Central memory CD4-positive, alpha-beta T cell (primary cell): ENCODE data around the gene PPP2R5C.
A peak's percentile ranks its signal among the peaks of the same experiment; 100 is the strongest.
"Not testable (repeated sequence)": the region's sequence is repeated elsewhere in the genome, so short reads cannot be mapped to it uniquely, and the experiment has no call there.

Experiments used
- DNase-seq: peaks from one replicate; pipeline ENCODE4 v3.0.0; 2022

PPP2R5C gene

DNA sequence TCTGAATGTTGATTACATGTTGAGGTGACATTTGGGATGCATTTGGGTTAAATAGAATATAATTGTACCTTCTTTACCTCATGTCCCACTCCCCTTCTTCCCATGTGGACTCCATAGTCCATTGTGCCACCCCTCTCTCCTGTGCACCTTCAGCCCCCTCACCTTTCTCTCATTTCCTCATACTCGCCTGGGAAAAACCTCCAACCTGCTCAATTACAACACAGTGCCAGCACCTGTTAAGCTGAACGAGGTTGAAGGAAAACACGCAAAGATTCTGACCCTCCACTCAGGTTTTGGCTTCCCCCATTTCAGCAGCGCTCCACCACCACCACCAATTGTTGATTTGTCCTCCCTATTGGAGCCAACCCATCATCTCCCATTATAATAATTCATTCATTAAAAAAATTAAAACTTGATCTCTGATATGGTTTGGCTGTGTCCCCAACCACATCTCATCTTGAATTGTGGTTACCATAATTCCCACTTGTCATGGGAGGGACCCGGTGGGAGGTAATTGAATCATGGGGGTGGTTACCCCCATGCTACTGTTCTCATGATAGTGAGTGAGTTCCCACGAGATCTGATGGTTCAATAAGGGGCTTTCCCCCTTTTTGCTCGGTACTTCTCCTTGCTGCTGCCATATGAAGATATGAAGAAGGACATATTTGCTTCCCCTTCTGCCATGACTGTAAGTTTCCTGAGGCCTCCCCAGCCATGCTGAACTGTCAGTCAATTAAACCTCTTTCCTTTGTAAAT lies 33.7 kb upstream of the PPP2R5C start:
- DNase-seq = no peak

DNA sequence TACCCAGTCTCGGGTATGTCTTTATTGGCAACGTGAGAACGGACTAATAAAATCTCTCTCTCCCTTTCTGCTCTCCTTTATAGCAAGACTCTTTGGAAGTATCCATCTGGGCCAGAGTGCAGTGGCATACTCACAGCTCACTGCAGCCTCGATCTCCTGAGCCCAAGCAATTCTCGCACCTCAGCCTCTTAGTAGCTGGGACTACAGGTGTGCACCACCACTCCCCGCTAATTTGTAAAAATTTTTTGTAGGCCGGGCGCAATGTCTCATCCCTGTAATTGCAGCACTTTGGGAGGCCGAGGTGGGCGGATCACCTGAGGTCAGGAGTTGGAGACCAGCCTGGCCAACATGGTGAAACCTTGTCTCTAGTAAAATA lies 33.2 kb upstream of the PPP2R5C start:
- no peak for DNase-seq

DNA sequence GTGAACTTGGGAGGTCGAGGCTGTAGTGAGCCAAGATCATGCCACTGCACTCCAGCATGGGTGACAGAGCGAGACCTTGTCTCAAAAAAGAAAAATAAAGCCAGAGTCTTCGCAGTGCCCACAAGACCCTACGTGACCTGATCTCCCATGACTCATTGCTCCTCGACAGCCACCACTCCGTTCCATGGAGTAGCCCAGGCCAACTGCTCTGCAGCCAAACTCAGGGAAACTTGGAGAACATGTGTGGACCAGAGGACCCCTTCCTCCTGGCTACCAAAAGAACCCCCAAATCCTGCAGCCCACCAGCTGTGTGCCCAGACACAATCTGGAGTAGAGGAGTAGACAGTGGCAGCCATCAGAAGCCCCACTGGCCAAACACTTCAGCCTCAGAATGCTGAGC lies 32.1 kb upstream of the PPP2R5C start:
- no peak for DNase-seq

DNA sequence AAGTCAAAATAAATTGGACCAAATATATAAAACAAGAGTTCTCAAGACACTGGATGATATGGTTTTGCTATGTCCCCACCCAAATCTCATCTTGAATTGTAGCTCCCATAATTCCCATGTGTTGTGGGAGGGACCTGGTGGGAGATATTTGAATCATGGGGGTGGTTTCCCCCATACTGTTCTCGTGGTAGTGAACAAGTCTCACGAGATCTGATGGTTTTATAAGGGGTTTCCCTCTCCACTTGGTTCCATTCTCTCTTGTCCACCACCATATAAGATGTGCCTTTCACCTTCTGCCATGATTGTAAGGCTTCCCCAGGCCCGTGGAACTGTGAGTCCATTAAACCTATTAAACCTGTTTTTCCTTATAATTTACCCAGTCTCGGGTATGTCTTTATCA lies 31.4 kb upstream of the PPP2R5C start:
- DNase-seq = not testable (repeated sequence)

DNA sequence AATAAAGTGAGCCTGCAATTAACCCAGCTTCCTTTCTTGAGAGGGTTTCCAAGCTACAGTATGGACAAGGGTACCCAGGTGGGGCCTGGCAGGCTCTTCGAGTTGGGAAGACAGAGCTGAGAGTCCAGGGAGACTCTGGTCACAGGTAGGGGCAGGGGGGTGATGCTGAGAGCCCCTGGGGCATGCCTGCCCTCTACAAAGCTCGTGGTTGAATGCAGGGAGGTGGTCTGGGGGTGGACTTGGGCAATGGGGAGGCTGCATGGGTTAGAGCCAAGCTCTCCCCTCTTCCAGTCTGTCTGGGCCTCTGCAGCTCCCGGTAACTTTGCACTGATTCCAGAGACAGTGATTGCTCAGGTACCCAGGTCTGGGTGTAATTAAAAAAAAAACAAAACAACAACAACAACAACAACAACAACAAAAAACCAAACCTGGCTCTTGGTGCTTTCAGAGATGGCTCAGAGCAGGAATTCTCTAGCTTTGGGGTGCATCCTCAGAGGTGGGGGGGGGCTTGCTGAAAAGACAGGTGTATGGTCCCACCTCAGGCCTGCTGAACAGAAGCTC lies 30.8 kb upstream of the PPP2R5C start:
- DNase-seq = no peak

DNA sequence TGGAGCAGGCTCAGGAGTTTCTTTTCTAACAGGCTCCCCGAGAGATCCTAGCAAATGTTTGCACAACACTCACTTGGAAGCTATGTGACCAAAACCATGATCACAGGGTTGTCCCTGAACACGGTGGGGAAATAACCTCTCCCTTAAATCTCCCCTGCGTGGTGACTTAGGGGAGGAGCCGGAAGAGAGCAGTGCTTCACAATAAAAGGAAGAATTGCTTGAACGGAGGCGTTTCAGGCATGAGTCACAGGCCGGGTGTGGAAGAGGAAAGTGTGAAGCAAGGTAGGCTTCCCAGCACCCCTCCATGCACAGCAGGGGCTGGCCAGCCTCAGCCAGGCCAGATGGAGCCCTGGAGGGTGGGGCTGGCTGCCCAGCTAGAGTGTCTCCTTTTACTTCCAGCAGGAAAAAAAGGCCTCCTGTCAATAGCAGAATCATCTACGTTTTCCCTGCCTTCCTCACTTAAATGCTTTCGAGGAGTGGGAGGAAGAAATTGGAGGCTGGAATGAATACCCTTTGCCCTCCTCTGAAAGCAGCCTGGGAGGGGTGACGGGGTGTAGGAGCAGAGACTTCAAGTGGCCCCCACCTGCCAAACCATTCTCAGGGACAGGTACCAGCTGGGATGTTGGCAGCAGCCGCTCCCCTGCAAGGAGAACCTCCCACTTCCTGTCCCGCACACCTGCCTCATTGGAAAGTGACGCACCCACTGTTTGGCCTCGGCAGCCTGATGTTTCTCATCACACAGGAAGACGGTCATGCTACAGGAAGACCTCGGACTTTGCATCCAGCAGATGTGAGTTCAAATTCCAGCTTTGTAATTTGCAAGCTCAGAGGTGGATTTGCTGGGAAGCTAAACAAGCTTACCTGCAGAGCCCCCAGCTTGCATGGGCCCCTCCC lies 30.1 kb upstream of the PPP2R5C start:
- DNase-seq = peak; percentile 87

DNA sequence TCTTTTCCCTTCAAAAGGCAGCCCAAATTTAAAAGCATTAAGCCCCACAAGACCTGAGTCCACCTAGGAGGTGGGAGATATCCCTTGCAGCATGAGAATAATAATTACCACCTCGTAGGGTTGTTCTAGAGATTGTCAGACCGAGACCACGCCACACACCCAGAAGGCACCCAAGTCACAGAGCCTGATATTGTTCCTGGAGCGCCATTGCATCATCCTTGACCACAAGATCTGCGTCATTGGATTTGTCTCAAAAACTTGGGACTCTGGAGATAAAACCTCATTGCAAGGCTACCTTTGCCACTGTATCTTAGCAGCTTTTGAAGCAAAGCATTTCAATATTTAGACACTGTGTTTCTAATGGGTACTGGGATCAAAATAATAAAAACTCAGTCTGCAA lies 29.4 kb upstream of the PPP2R5C start:
- no peak for DNase-seq

DNA sequence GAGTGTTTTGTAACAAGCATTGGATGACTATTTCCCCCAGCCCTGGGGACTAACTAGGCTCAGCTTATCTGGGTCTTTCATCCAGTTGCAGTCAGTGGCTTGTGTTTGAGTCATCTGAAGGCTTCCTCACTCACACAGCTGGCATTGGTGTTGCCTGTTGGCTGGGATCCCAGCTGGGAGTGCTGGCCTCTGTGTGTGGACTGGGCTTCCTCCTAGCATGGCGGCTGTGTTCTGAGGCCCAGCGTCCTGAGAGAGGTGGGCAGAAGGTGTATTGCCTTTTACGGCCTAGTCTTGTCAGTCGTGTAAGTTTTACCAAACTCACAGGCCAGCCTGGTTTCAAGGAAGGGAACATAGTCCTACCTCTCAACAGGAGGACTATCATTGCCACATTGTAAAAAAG lies 28.3 kb upstream of the PPP2R5C start:
- no peak for DNase-seq

DNA sequence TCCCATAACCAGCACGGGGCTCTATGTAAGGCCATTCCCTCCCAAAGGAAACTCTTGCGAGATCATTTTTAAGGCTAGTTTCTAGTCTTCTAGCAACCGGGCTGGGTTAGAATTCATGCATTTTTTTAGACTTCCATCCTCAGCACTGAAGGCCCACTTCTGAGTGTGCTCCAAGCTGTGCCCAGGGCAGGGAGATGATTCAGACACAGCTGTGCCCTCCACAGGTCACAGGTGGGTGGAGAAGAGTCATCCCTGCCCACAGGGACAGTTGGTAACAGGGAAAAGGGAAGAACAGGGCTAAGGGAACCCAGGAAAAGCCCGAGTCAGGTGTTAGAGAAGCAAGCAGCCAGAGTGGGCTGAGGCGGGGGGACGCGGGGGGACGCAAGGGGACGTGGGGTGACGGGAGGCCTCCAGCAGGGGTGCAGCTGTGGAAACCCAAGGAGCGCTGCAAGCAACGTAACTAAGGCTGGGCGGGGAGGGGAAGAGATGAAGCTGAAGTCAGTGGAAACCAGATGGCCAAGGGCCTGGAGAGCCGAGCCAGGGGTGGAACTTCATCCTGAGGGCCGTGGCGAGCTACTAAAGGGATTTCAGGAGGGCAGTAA lies 27.2 kb upstream of the PPP2R5C start:
- no peak for DNase-seq

DNA sequence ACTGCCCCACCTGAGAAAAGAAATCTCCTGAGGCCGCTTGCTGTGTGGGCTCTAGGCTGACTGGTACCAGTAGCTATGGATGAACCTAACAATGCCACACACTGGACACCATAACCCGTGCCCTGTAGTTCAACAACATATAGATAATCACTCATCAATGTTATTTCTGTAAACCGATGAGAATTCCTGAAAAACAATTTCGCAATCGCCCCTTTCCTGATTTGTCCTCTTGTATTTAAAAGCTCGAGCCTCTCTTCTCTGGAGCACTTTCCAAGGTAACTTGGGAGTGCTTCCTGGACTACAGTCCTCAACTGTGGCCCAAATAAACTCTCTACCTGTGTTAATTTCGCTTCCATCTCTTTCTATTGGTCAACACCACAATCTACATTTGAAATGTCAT lies 26.1 kb upstream of the PPP2R5C start:
- no peak for DNase-seq

DNA sequence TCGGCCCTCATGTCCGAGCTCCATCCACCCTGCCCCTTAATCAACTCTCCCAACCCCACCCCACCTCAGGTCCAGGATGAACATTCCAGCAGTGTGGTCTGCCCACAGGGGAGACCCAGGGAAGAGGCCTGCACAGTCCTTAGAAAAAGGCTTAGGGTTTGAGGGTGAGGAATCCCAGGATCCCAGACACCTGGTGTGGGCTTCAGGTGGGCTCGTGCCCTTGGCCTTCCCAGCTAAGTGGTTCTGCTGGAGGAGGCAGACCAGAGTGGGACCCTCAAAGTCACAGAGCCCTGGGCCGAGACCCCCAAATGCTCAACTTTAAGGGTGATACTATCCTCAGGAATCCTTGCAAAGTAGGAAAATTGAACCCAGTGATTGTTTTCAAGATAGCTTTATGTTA lies 25.4 kb upstream of the PPP2R5C start:
- DNase-seq = no peak

DNA sequence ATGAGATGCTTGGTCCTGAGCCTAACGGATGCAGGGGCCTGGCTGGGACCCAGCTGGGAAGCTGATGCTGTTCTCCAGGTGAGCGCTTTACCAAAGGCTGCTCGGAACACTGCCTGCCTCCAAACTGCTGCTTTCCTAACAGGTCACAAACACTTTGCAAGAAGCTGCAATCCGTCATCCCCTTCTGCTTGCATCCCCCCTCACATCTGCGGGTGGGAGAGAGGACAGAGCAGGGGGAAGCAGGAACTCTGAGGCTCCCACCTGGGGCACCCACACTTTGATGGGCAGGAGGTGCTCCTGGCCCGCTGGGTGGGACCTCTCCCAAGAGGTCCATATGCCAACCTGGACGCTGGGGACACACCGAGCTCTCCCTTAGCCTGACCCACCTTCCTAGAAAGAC lies 24.9 kb upstream of the PPP2R5C start:
- no peak for DNase-seq

DNA sequence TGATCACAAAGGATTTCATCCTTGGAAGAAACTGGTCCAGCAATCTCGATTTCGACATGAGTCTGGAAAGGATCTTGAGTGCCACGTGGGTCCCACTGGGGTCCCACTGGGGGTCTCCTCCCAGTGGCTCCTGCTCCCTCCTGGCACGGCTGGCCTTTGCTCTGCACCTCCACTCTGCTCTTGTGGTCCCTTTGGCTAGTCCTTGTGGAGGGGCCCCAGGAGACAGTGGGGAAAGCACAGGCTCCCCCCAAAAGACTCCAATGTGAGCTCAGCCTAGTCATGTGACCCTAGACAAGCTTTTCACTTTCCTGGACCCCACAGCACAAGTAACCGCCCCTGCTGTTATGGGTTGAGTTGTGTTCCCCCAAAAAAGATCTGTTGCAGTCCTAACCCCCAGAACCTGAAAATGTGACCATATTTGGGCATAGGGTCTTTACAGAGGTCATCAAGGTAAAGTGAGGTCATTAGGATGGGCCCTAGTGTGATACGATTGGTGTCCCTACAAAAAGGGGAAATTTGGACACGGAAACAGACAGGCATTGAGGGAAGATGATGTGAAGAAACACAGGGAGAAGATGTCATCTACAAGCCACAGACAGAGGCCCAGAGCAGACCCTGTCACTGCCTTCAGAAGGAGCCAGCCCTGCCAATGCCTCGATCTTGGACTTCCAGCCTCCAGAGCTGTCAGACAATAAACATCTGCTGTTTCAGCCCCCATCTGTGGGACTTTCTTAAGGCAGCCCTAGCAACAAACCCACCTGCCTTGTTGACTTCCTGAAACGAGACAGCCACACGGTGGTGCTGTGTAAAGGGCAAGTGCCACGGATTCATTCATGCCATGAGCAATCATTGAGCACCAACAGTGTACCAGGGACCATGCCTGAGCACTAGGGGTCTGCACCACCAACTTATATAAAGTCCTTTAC lies 23.8 kb upstream of the PPP2R5C start:
- peak; percentile 17 for DNase-seq

DNA sequence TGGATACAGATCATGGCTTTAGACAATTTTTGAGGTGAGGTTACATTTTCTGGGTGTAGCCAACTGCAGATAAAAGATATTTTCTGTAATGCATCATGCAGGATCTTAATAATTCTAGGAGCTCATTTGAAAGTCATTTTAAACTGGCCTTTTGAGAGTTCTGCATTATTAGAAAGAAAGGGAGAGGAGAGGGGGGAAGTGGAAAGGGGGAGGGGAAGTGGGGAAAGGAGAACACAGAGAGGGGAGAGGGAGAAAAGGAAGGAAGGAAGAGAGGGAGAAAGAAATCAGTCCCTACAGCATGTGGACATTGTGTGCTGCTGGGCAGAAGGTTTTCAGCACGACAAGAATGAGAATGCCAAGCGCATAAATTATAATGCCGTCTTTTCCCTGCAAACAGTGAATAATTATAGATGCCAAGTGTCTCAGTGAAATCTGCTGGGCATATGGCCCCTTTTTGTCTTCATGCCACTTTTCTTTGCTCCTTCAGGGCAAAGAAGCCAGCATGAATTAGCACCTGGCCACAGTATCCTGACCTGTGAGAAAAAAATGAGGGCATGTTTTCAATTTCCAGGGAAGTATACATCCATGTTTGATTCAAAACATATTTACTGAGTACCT lies 22.7 kb upstream of the PPP2R5C start:
- no peak for DNase-seq

DNA sequence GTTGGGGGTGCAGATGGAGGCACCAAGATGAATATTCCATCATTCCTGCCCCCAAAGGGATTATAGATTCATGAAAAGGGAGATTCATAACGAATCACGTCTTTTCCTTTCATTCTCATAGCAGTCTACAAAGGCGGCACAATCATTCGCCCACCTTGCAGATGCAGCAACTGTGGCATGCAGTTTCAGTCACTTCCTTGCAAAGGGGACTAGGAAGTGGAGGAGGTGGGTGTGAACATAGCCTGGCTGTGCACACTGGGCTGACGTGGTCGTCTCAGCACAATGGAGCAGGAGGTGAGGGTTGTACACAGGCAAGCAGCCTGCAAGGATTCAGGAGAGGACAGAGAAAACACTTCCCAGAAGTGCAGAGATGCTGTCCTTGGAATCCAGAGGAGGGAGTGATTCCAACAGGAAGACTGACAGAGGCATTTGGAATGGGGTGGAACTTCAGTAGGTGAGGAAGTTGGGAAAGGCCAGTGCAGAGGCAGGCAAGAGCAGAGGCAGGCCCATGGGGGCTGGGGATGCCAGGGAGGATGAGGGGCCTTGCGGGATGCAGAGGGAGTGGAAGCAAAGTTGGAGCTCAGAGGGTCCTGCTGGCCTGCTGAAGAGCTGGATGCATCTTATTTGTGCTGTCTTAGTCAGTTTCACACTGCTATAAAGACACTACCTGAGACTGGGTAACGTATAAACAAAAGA lies 21.9 kb upstream of the PPP2R5C start:
- no peak for DNase-seq

DNA sequence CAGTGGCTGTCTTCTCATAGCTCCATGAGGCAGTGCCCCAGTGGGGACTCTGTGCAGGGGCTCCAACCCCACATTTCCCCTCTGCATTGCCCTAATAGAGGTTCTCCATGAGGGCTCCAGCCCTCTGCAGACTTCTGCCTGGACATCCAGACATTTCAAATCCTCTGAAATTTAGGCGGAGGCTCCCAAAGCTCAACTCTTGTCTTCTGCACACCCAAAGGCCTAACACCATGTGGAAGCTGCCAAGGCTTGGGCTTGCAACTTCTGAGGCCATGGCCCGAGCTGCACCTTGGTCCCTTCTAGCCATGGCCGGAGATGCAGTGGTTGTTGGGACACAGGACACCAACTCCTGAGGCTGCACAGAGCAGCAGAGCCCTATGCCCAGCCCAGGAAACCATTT lies 20.5 kb upstream of the PPP2R5C start:
- no peak for DNase-seq

DNA sequence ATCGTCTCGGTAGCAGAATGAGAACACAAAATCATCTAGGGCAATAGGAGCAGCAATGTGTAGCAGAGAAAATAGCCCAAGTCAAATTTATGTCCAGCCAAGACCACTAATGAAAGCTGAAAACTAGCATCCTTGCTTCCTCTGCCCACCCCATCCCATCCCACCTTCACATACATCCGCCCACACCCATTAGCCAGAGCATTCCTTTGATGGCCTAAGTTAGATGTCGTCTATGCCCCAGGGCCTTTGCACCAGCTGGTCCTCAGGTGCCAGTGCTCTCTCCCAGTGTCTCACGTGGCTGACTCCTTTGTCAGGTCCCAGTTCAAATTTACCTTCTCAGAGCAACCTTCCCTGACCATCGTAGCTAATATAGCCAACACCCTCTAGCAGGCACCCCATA lies 17.8 kb upstream of the PPP2R5C start:
- no peak for DNase-seq

DNA sequence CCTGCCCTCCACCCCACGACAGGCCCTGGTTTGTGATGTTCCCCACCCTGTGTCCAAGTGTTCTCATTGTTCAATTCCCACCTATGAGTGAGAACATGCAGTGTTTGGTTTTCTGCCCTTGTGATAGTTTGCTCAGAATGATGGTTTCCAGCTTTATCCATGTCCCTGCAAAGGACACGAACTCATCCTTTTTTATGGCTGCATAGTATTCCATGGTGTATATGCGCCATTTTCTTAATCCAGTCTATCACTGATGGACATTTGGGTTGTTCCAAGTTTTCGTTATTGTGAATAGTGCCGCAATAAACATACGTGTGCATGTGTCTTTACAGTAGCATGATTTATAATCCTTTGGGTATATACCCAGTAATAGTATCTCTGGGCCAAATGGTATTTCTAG lies 17.1 kb upstream of the PPP2R5C start:
- DNase-seq = not testable (repeated sequence)

DNA sequence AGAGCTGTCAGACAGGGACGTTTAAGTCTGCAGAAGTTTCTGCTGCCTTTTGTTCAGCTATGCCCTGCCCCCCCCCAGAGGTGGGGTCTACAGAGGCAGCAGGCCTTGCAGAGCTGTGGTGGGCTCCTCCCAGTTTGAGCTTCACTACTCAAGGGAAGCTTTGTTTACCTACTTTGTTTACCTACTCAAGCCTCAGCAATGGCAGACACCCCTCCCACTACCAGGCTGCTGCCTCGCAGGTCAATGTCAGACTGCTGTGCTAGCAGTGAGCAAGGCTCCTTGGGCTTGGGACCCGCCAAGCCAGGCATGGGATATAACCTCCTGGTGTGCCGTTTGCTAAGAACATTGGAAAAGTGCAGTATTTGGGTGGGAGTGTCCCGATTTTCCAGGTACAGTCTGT lies 11.8 kb upstream of the PPP2R5C start:
- DNase-seq = not testable (repeated sequence)

DNA sequence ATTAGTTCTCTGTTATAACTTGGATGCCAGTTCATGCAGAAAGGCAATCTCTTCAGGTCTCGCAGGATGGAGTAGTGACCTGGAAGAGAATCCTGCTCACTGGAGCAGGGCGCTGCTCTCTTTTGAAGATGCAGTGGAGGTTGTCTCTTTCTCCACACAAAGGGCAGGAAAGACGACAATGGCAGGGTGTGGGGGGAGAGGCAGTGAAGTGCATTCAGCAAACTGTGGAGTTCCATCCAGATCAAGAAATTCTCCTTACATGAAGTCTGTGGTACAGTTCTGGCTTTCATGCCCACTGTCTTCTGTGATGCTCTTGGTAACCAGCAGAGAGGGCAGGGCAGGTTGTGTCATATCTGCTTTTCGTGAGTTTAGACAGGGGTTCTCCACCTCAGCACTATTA lies 6.6 kb upstream of the PPP2R5C start:
- no peak for DNase-seq

DNA sequence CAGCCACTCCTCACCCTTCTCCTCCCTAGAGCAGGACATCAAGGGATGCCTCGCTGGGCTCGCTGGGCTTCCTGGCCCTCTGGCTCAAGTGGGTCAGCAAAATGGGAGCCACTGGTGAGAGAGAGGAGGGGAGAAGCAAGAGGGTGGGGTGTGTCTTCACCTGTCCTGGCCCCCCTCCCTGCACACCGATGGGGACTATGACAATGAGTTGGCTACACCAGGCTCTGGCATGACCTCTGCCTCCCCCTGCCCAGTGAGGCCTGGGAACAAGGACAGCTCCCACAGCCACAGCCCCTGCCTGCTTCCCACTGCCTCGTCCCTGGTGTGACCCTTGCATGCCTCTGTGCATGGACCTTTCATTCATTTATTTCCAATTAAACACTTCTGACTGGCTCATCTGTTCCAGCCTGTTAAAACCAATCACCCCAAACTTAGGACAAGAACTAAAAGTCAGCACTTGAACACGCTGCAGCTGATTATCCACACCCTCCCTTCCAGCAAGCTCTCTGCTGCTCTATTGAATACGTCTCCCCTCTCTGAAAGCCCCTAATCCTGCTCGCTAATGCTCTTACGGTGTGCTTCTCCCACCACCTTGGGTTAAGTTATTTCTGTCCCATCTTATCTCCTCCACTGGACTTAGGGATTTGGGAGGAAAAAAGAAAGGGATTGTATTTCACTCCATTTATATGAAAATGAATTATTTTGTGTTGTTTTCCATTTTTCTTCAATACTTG lies 5.8 kb upstream of the PPP2R5C start:
- DNase-seq = no peak
